Measurements from ENCODE around the gene CCDC187.
"Not testable (repeated sequence)": the region's sequence is repeated elsewhere in the genome, so short reads cannot be mapped to it uniquely, and the experiment has no call there.

GRCh38 chr9:136351868-136352267 lies 48.0 kb upstream of the CCDC187 start:
- not testable (repeated sequence) for TF ChIP-seq CTCF (IDR thresholded peaks at IDR 0.05; ENCODE audit: poor library complexity, severe bottlenecking); EP300 (conservative IDR thresholded peaks at IDR 0.05; ENCODE audit: poor library complexity, severe bottlenecking); POLR2AphosphoS5 (IDR thresholded peaks at IDR 0.05)

Data from neural cell (in vitro differentiated cells).